Loucy (cell line): Measurements from ENCODE around the gene MYO10.

Experiments
- EZH2phosphoT487 ChIP-seq: fragments of 200-600 bp; IDR thresholded peaks from 2 replicates; pipeline ENCODE4 v1.6.1; 2018; ENCODE audit warnings: antibody characterized with exemption, mild to moderate bottlenecking, moderate library complexity, borderline replicate concordance
- TF ChIP-seq, protein P1 (sequence below): fragments of 200-600 bp; sonication (generic); conservative IDR thresholded peaks from 2 replicates; pipeline ENCODE4 v1.5.1; 2014; ENCODE audit warnings: mild to moderate bottlenecking, antibody characterized with exemption, low read length

DNA sequence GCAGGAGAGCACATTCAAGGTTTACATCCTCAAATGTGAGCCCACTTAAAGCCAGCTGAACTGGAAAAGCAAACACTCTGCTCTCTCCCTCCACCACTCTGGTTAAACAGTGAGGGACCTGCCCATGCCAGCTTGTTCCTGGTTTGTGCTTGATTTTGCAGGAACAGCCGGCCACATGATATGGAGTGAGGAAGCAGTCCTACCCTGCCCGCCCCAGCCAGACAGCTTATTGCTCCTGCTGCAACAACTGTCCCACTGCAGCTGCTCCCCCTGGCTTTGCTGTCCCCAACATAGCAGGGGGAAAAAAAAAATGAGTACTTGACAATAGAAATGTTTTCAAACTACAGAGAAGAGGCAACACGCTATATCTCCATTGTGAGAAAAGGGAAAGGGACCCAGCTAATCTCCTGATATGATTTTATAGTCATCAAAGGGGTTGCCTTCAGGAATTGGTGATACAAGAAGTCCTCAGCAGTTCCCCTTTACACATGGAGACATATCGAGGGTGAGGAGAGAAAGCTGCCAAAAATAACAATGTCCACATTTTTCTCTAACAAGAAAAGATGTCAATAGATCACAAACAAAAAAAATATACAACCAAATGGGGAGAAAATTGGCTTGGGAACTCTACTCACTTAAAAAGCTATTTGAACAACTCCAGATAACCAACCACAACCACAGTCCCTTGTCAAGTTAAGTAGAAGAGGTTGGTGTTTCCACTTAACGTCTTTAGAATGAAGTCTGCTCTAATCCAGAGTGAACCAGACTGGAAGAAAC is 4.6 kb downstream of the MYO10 start:
- TF ChIP-seq, protein P1, sequence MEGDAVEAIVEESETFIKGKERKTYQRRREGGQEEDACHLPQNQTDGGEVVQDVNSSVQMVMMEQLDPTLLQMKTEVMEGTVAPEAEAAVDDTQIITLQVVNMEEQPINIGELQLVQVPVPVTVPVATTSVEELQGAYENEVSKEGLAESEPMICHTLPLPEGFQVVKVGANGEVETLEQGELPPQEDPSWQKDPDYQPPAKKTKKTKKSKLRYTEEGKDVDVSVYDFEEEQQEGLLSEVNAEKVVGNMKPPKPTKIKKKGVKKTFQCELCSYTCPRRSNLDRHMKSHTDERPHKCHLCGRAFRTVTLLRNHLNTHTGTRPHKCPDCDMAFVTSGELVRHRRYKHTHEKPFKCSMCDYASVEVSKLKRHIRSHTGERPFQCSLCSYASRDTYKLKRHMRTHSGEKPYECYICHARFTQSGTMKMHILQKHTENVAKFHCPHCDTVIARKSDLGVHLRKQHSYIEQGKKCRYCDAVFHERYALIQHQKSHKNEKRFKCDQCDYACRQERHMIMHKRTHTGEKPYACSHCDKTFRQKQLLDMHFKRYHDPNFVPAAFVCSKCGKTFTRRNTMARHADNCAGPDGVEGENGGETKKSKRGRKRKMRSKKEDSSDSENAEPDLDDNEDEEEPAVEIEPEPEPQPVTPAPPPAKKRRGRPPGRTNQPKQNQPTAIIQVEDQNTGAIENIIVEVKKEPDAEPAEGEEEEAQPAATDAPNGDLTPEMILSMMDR: no peak
- TF ChIP-seq EZH2phosphoT487: no peak
